WERI-Rb-1 (cell line): ENCODE measurements around the gene ARID3A.

Experiments
- DNase-seq: peaks from one replicate; pipeline ENCODE4 v3.0.0-alpha.2; 2020
- H3K27ac ChIP-seq: fragments of 250-450 bp; sonication (Bioruptor Pico); 2 replicates; pipeline ENCODE4 v1.5.1; 2020; ENCODE audit warnings: mild to moderate bottlenecking, moderate library complexity
- H3K27me3 ChIP-seq: fragments of 250-450 bp; sonication (Bioruptor Pico); 2 replicates; pipeline ENCODE4 v1.5.1; 2021; ENCODE audit warnings: mild to moderate bottlenecking, low read depth, moderate library complexity; ENCODE audit not compliant: insufficient read depth, severe bottlenecking
- H3K36me3 ChIP-seq: fragments of 250-450 bp; sonication (Bioruptor Pico); 2 replicates; pipeline ENCODE4 v1.5.1; 2020; ENCODE audit warnings: mild to moderate bottlenecking, moderate library complexity
- H3K4me3 ChIP-seq: 2 replicates; pipeline ENCODE4 v1.5.1; 2011; ENCODE audit warnings: low read depth, mild to moderate bottlenecking, control low read depth, low read length
- H3K9me3 ChIP-seq: fragments of 250-450 bp; sonication (Bioruptor Pico); 2 replicates; pipeline ENCODE4 v1.5.1; 2021; ENCODE audit warnings: mild to moderate bottlenecking, moderate library complexity; ENCODE audit not compliant: severe bottlenecking
- TF ChIP-seq, protein P1 (sequence below): IDR thresholded peaks from 2 replicates; pipeline ENCODE4 v1.5.1; 2011; ENCODE audit warnings: low read depth, mild to moderate bottlenecking, control low read depth, inconsistent platforms, low read length

Gene ARID3A

DNA sequence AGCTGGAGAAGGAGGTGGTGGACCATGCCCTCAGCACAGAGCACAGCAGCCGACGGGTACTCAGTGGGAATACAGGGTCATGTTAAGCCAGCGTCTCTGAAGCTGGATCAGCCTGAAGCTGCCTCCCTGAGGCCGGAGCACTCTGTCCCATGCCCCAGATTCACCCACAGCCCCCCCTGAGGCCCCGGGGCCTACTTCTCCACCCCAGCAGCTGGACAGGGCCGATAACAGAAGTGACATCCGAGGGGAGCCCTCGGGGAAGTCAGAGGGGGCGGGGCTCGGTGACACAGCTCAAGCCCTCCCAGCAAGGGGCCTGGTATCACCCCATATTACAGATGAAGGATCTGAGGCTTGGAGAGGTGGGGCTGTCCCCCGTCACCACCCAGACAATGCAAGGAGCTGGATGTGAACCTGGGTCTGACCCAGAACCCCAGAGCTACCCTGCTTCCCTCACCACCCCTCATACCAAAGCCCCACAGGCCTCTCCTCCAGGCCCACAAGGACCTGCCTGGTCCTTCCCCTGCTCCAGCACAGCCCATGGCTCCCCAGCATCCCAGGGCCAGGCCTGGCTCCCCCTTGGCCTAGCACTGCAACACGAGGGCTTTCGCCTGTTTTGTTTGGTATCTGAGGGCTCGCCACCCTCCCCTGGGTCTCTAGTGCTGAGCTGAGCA lies 18.5 kb upstream of the ARID3A start:
- TF ChIP-seq, protein P1, sequence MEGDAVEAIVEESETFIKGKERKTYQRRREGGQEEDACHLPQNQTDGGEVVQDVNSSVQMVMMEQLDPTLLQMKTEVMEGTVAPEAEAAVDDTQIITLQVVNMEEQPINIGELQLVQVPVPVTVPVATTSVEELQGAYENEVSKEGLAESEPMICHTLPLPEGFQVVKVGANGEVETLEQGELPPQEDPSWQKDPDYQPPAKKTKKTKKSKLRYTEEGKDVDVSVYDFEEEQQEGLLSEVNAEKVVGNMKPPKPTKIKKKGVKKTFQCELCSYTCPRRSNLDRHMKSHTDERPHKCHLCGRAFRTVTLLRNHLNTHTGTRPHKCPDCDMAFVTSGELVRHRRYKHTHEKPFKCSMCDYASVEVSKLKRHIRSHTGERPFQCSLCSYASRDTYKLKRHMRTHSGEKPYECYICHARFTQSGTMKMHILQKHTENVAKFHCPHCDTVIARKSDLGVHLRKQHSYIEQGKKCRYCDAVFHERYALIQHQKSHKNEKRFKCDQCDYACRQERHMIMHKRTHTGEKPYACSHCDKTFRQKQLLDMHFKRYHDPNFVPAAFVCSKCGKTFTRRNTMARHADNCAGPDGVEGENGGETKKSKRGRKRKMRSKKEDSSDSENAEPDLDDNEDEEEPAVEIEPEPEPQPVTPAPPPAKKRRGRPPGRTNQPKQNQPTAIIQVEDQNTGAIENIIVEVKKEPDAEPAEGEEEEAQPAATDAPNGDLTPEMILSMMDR = no peak
- H3K4me3 ChIP-seq = no peak overlapping the region
- H3K27ac ChIP-seq = no peak overlapping the region
- H3K27me3 ChIP-seq = no peaks in the 10 kb centered on the region
- no peak for DNase-seq
- H3K9me3 ChIP-seq = no peaks in the 10 kb centered on the region
- no peaks in the 10 kb centered on the region; the same call in 1 of the 2 replicates for H3K36me3 ChIP-seq

DNA sequence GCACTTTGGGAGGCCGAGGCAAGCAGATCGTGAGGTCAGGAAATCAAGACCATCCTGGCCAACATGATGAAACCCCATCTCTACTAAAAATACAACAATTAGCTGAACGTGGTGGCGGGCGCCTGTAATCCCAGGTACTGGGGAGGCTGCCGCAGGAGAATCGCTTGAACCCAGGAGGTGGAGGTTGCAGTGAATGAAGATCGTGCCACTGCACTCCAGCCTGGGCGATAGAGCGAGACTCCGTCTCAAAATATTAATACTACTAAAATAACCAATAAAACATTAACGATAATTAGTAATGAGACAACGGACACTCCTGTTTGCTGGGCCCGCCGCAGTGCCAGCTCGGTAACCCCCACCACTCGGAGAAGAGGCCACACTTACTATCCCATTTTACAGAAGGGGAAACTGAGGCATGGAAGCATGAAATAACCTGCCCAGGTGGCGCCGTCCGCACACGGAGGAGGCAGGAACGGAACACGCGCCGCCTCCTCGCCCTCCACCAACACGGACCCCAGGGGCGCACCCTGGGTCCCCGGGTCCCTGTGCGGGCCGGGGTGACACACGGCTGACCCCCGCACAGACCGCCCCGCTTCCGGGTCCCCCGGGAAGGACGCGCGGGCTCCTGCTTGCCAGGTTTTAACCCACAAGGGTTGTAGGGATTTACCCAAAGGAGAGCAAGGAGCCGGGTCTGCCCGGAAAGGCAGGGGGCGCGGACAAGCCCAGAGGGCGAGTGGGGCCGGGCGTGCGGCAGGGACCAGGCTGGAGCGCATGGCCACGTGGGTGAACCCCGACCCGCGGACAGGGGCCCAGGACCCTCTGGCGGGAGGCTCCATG lies 14.4 kb upstream of the ARID3A start:
- Histone ChIP-seq H3K27ac (no peak overlapping the region), H3K9me3 (no peaks in the 10 kb centered on the region), H3K27me3 (no peaks in the 10 kb centered on the region), H3K4me3 (no peak overlapping the region), H3K36me3 (no peaks in the 10 kb centered on the region; the same call in 1 of the 2 replicates)
- TF ChIP-seq, protein P1 = no peak
- no peak for DNase-seq

DNA sequence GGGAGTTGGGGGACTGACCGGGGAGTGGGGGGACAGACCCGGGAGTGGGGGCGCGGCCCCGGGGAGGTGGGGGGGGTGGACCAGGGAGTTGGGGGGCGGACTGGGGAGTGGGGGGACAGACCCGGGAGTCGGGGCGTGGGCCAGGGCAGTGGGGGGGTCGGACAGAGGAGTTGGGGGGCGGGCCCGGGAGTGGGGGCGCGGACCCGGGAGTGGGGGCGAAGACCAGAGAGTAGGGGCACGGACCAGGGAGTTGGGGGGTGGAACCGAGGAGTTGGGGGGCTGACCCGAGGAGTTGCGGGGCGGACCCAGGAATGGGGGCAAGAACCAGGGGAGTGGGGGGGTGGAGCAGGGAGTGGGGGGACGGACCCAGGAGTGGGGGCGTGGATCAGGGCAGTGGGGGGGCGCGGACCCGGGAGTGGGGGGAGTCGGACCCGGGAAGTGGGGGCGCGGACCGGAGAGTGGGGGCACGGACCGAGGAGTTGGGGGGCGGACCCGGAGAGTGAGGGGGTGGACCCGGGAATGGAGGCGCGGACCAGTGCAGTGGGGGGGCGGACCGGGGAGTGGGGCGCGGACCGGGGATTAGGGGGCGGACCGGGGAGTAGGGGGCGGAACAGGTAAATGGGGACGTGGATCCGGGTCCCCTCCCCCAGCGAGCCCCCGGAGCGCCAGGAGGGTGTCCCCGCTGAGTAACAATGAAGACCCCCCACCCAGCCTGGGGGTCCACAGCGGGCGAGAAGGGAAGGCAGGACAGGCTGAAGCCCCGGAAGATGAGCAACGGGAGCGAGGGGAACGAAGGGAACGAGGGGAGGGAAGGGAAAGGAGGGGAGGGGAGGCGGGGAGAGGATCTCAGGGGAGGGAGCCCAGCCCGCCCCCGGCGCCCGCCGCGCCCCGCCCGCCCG lies 13.4 kb upstream of the ARID3A start:
- TF ChIP-seq, protein P1 = no peak
- Histone ChIP-seq H3K9me3 (no peaks in the 10 kb centered on the region), H3K27ac (no peak overlapping the region; the same call in 1 of the 2 replicates), H3K4me3 (peak overlapping the region; percentile 62), H3K36me3 (no peaks in the 10 kb centered on the region; the same call in 1 of the 2 replicates), H3K27me3 (peaks cover 3% of the 10 kb centered on the region)
- no peak for DNase-seq

DNA sequence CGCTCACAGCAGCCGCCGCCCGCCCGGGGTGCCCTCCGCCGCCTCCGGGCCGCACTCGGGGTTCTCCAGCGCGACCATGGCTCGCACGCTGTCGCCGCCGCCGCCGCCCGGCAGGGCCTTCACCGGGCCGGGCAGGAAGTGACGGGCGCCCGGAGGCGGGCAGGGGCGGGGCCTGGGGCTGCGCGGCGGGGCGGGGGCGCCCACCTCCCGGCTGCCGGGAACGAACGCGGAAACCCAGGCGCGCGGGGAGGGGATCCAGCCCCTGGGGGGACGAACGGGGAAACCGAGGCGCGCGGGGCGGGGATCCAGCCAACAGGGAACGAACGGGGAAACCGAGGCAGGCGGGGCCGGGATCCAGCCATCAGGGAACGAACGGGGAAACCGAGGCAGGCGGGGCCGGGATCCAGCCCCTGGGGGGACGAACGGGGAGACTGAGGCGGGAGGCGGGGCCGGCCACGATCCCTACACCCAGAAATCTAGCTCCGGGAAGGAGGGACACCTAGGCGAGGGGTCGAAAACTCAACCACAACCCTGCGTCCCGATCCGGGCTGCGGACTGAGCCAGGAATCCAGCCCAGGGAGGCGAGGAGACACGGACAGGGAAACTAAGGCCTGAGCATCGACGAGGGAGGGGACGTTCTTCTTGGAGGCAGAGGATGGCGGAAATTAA lies 12.6 kb upstream of the ARID3A start, which contains the start of gene R3HDM4:
Gene R3HDM4 (minus strand): TSS at position 140 of the 669 bp plus-strand sequence. CDS start 62 bp downstream, at position 78.
- no peaks in the 10 kb centered on the region; the same call in 1 of the 2 replicates for H3K36me3 ChIP-seq
- peak within 1 kb of the TSS; percentile 45 for H3K27ac ChIP-seq
- DNase-seq = peak; percentile 66
- H3K27me3 ChIP-seq = peaks cover 8% of the 10 kb centered on the region
- TF ChIP-seq, protein P1 = no peak
- no peaks in the 10 kb centered on the region for H3K9me3 ChIP-seq
- H3K4me3 ChIP-seq = peak within 1 kb of the TSS; percentile 62
